Measurements from ENCODE around the gene PDE1C. TPM values are rescaled to one million over a fixed set of nuclear protein-coding genes. Genes with fewer than 3 reads are reported as not detected.

Gene PDE1C
- total and polyA plus RNA-seq, 3 donors from 2014 or later: 7.6 to 9.5 (median 9.5) TPM

DNA sequence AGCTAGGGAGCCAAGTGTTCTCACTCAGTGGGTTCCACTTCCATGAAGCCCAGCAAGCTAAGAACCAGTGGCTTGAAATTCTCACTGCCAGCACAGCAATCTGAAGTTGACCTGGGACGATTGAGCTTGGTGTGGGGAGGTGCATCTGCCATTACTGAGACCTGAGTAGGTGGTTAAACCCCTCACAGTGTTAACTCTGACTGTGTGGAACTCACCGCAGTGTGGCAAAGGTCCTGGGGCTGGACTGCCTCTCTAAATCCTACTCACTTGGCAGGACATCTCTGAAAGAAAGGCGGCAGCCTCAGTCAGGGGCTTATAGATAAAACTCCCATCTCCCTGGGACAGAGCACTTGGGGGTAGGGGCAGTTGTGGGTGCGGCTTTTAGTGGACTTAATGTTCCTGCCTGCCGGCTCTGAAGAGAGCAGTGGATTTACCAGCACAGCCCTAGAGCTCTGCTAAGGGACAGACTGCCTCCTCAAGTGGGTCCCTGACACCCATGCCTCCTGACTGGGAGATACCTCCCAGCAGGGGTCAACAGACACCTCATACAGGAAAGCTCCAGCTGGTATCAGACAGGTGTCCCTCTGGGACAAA, 143.1 kb downstream of the PDE1C start:
- no peaks in the 10 kb centered on the region for H3K4me1 ChIP-seq
- H3K27me3 ChIP-seq: no peaks in the 10 kb centered on the region
- no peak overlapping the region for H3K27ac ChIP-seq
- intact Hi-C loops (cut with DNase I; ENCODE audit: low total_unique reads): no loop called here
- DNase-seq: no peak
- no peak overlapping the region for H3K4me3 ChIP-seq
- 71 to 76% methylated on average over 5 of the region's 5 CpGs for WGBS, 2 donors
- H3K36me3 ChIP-seq (ENCODE audit: low read depth, missing control alignments): no peaks in the 10 kb centered on the region
- TF ChIP-seq, protein P1, sequence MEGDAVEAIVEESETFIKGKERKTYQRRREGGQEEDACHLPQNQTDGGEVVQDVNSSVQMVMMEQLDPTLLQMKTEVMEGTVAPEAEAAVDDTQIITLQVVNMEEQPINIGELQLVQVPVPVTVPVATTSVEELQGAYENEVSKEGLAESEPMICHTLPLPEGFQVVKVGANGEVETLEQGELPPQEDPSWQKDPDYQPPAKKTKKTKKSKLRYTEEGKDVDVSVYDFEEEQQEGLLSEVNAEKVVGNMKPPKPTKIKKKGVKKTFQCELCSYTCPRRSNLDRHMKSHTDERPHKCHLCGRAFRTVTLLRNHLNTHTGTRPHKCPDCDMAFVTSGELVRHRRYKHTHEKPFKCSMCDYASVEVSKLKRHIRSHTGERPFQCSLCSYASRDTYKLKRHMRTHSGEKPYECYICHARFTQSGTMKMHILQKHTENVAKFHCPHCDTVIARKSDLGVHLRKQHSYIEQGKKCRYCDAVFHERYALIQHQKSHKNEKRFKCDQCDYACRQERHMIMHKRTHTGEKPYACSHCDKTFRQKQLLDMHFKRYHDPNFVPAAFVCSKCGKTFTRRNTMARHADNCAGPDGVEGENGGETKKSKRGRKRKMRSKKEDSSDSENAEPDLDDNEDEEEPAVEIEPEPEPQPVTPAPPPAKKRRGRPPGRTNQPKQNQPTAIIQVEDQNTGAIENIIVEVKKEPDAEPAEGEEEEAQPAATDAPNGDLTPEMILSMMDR (IDR thresholded peaks at IDR 0.05): no peak
- TF ChIP-seq POLR2A (IDR thresholded peaks at IDR 0.05): no peak
- no peaks in the 10 kb centered on the region for H3K9me3 ChIP-seq

DNA sequence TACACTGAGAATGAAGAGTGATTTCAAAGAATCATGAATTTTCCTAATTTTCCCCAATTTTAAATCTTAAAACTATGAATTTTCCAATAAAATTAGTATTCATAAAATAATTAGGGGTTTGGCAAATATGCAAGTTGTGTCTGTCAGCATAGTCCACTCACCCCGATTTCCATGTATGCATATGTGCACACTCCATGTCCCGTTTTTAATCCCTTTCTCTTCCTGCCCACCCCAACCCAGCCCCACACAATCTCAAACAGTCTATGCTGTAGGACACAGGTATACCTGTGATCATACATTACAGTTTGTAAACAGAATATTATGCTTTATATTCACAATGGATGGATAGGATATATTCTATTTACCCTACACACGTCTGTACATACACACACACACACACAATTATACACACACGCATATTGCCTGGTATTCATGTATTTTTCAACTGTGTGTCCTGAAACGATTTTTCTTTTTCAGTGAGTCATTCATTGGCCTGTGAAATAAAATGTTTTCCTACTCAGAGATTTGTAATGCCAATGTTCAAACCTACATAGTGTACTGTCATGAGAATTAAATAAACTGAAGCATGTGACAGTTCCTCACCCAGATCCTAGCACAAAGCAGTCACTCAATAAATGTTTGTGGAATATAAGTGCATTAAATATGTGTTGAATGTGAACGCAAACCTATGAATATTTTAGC, 144.3 kb downstream of the PDE1C start:
- intact Hi-C loops (cut with DNase I; ENCODE audit: low total_unique reads): no loop called here
- WGBS, 2 donors: 91% methylated on average over 6 of the region's 6 CpGs
- no peaks in the 10 kb centered on the region for H3K27me3 ChIP-seq
- no peaks in the 10 kb centered on the region for H3K9me3 ChIP-seq
- no peaks in the 10 kb centered on the region for H3K36me3 ChIP-seq (ENCODE audit: low read depth, missing control alignments)
- DNase-seq: no peak
- H3K4me3 ChIP-seq: no peak overlapping the region
- no peak for TF ChIP-seq POLR2A (IDR thresholded peaks at IDR 0.05)
- TF ChIP-seq, protein P1 (IDR thresholded peaks at IDR 0.05): no peak
- no peaks in the 10 kb centered on the region for H3K4me1 ChIP-seq
- no peak overlapping the region for H3K27ac ChIP-seq

DNA sequence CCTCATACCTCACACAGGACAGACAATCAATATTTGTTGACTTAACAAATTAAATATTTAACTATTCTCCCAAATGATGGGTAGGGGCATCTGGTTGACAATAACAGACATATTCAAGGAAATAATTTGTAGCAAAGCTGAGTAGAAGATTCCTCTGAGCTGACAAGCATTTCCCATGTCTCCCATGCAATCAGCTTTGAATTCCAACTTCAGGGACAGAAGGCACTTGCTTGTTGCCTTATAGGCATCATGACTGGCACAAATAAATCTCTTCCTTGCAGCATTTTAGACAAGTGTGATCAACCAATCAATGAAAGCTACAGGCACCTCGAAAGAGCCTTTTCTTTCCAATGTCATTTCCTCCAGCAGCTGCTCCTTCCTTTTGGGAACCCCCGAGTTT, 146.0 kb downstream of the PDE1C start:
- H3K27me3 ChIP-seq: no peaks in the 10 kb centered on the region
- no peaks in the 10 kb centered on the region for H3K9me3 ChIP-seq
- 86 to 88% methylated on average over 2 of the region's 2 CpGs for WGBS, 2 donors

DNA sequence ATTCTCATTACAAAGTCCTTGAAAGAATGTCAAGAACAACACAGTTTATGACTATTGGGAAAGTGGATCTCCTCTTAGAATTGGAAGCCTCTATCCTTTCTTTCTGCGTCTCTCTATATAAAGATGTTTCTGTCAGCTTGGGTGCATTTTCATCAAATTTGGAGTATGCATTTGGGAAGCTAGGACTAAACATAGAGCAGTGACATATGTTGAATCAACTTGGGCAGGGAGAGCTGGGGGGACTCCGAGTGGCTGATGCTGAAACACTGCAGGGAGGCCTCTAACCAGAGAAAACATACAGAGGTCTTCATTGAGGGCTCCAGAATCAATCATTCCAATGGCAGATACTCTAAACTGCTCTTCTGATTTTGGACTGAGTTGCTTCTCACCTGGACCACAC, 147.4 kb downstream of the PDE1C start:
- Histone ChIP-seq H3K27me3 (no peaks in the 10 kb centered on the region), H3K4me1 (no peaks in the 10 kb centered on the region), H3K27ac (no peak overlapping the region), H3K4me3 (no peak overlapping the region), H3K9me3 (no peaks in the 10 kb centered on the region), H3K36me3 (ENCODE audit: low read depth, missing control alignments) (no peaks in the 10 kb centered on the region)
- intact Hi-C loops (cut with DNase I; ENCODE audit: low total_unique reads): no loop called here
- WGBS, 2 donors: 88% methylated on average over 2 of the region's 2 CpGs
- DNase-seq: no peak
- TF ChIP-seq, protein P1 (IDR thresholded peaks at IDR 0.05): no peak
- no peak for TF ChIP-seq POLR2A (IDR thresholded peaks at IDR 0.05)

More for the DNA sequence above, 146.0 kb downstream of the PDE1C start:
- Histone ChIP-seq H3K4me3 (no peak overlapping the region), H3K27ac (no peak overlapping the region), H3K36me3 (ENCODE audit: low read depth, missing control alignments) (no peaks in the 10 kb centered on the region), H3K4me1 (no peaks in the 10 kb centered on the region)
- intact Hi-C loops (cut with DNase I; ENCODE audit: low total_unique reads): no loop called here
- no peak for DNase-seq
- TF ChIP-seq POLR2A (IDR thresholded peaks at IDR 0.05): no peak
- TF ChIP-seq, protein P1 (IDR thresholded peaks at IDR 0.05): no peak

DNA sequence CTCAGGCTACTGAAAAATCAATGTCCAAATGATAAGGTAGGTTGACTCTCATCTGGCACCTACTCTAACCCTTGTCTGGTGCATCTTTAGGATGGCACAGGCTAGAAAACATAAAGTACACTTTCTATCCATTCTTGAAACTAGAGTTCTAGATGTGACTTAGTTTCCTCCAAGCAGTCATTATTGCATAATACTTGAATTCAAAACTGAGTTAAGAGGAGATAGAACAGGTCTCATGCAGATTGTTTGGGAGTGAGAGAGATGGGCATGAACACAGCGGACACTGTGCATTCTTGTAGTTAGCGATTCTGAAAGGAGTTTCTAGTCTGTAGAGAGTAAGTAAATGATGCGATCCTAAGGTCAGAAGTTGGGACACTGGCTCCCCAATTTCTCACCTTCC, 149.2 kb downstream of the PDE1C start:
- Histone ChIP-seq H3K36me3 (ENCODE audit: low read depth, missing control alignments) (no peaks in the 10 kb centered on the region), H3K27me3 (no peaks in the 10 kb centered on the region), H3K4me3 (no peak overlapping the region), H3K9me3 (no peaks in the 10 kb centered on the region), H3K4me1 (no peaks in the 10 kb centered on the region), H3K27ac (no peak overlapping the region)
- 94 to 96% methylated on average over 3 of the region's 3 CpGs for WGBS, 2 donors
- TF ChIP-seq, protein P1 (IDR thresholded peaks at IDR 0.05): no peak
- no peak for TF ChIP-seq POLR2A (IDR thresholded peaks at IDR 0.05)
- intact Hi-C loops (cut with DNase I; ENCODE audit: low total_unique reads): no loop called here
- no peak for DNase-seq
